HUES48 (cell line): ENCODE data around the gene ITSN1.
"Not testable (repeated sequence)": the region's sequence is repeated elsewhere in the genome, so short reads cannot be mapped to it uniquely, and the experiment has no call there.

Source experiments
- H3K27ac ChIP-seq: one replicate; pipeline ENCODE4 v1.7.0; 2013; ENCODE audit warnings: low read depth, low read length, inconsistent platforms
- H3K27me3 ChIP-seq: 2 replicates; pipeline ENCODE4 v1.6.1; 2013; ENCODE audit warnings: mild to moderate bottlenecking, low read length; ENCODE audit not compliant: control insufficient read depth, insufficient read depth
- H3K36me3 ChIP-seq: 2 replicates; pipeline ENCODE4 v1.6.1; 2013; ENCODE audit warnings: low read length; ENCODE audit not compliant: control insufficient read depth, insufficient read depth
- H3K4me1 ChIP-seq: 2 replicates; pipeline ENCODE4 v1.6.1; 2013; ENCODE audit warnings: mild to moderate bottlenecking, low read length; ENCODE audit not compliant: control insufficient read depth, insufficient read depth
- H3K4me3 ChIP-seq: 2 replicates; pipeline ENCODE4 v1.5.1; 2013; ENCODE audit warnings: mild to moderate bottlenecking, low read depth, low read length
- H3K9ac ChIP-seq: 2 replicates; pipeline ENCODE4 v1.6.1; 2013; ENCODE audit warnings: mild to moderate bottlenecking, low read depth, low read length, moderate library complexity
- H3K9me3 ChIP-seq: 2 replicates; pipeline ENCODE4 v1.6.1; 2013; ENCODE audit warnings: low read length; ENCODE audit not compliant: control insufficient read depth, insufficient read depth

ITSN1 gene

DNA sequence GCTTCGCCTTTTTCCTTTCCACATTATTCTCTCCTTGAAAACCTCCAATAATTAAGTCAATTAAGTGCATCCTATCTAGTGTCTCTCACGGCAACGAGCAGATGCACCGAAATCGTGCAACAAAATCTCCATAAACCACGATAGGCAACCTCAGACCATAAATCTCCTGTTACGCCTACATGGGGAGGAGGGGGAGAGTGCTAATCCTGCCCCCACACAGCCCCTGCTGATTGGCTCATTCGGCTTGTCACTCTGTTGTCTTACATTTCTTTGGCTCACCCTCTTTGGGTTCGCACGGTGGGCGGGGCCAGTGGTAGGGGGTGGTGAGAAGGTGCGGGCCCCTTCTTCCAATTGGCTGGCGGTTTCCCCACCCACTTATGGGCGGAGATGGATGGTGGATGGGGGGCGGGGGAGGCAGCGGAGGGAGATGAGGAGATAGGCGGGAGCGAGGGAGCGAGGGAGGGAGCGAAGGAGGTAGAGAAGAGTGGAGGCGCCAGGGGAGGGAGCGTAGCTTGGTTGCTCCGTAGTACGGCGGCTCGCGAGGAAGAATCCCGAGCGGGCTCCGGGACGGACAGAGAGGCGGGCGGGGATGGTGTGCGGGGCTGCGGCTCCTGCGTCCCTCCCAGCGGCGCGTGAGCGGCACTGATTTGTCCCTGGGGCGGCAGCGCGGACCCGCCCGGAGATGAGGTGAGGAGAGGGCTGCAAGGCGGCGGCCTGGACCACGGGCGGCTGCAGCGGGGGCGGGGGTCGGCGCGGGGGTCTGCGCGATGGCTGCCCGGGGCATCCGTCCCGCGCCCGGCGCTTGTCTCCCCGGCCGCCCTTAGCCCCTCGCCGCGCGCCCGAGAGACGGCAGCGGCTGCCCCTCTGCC, at the start of gene ITSN1:
Gene ITSN1 (plus strand): TSS at position 475 of the 869 bp plus-strand sequence. CDS start 76,328 bp downstream, outside the sequence.
- Histone ChIP-seq H3K27me3 (no peaks in the 10 kb centered on the region), H3K4me3 (peak within 1 kb of the TSS; percentile 93), H3K4me1 (peaks cover 28% of the 10 kb centered on the region)

DNA sequence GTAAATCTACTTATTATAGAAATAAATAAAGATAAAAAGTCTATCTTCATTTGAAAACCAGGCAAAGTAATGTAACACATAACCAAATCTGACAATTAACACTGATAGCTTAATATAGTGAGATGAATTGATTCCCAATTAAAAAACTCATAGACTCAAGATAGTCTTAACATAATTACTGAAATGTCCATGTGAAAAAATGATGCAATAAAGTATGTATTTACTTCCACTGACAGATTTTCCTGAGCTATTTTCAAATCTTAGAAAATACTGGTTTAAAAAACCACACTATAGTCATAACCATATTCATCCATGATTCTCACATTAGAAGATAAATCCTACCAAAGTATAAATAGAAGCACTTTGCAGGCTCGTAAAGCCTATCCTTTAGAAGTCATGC, 44.2 kb upstream of the ITSN1 start:
- peaks cover 53% of the 10 kb centered on the region for H3K36me3 ChIP-seq
- H3K9ac ChIP-seq = no peak overlapping the region
- no peaks in the 10 kb centered on the region for H3K9me3 ChIP-seq
- H3K4me1 ChIP-seq = no peaks in the 10 kb centered on the region
- no peak overlapping the region for H3K27ac ChIP-seq
- no peak overlapping the region for H3K4me3 ChIP-seq
- H3K27me3 ChIP-seq = no peaks in the 10 kb centered on the region

More for the DNA sequence above, at the start of gene ITSN1:
- peak within 1 kb of the TSS; percentile 81 for H3K9ac ChIP-seq
- no peaks in the 10 kb centered on the region for H3K36me3 ChIP-seq
- no peaks in the 10 kb centered on the region for H3K9me3 ChIP-seq
- H3K27ac ChIP-seq = peak within 1 kb of the TSS; percentile 95

DNA sequence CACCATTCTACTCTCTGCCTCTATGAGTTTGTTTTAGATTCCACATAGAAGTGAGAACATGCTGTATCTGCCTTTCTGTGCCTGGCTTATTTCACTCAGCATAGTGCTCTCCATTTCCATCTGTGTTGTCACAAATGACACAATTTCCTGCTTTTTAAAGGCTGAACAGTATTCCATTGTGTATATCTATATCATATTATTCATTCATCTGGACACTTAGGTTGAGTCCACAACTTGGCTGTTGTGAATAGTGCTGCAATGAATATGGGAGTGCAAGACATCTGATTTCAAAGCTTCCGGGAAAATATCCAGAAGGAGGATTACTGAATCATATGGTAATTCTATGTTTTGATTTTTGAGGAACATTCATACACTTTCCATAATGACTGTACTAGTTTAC, 33.7 kb upstream of the ITSN1 start:
- Histone ChIP-seq H3K4me3 (no peak overlapping the region), H3K9ac (no peak overlapping the region), H3K27ac (no peak overlapping the region), H3K36me3 (peaks cover 27% of the 10 kb centered on the region), H3K9me3 (no peaks in the 10 kb centered on the region), H3K27me3 (no peaks in the 10 kb centered on the region), H3K4me1 (no peaks in the 10 kb centered on the region)

DNA sequence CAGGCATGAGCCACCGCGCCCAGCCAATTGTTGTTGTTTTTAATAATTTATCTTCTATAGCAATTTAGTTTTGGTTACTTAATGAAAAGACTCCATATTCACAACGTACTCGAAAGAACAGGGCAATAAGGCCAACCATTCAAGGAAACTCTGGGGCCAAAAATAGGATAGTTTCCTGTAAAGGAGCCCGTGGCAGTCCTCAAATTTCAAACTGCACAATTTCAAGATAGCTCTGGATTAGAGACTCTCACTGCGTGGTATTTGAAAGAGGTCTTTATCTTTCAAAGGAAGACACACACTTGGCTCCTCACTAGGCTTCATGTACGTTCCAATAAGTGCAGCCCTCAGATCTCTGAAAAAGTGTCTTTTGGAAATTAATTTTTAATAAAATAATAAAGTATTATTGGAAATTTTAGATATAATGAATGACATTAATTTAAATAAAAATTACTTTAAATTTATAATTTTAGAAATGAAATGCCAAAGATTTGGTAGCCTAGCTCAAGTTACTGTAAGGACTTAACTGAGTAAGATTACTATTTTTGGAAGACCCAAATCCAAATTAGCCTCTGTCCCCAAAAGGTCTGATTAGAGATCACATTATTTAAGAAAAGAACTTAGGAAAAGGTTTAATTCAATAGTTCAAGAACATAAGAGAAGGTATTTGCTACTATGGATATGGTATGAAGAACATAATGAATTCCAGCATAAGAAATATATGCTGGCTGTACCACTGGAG, 31.1 kb upstream of the ITSN1 start:
- no peaks in the 10 kb centered on the region for H3K27me3 ChIP-seq
- H3K9me3 ChIP-seq = no peaks in the 10 kb centered on the region
- H3K36me3 ChIP-seq = peaks cover 25% of the 10 kb centered on the region
- H3K4me1 ChIP-seq = no peaks in the 10 kb centered on the region
- no peak overlapping the region for H3K27ac ChIP-seq
- H3K4me3 ChIP-seq = no peak overlapping the region
- no peak overlapping the region for H3K9ac ChIP-seq

DNA sequence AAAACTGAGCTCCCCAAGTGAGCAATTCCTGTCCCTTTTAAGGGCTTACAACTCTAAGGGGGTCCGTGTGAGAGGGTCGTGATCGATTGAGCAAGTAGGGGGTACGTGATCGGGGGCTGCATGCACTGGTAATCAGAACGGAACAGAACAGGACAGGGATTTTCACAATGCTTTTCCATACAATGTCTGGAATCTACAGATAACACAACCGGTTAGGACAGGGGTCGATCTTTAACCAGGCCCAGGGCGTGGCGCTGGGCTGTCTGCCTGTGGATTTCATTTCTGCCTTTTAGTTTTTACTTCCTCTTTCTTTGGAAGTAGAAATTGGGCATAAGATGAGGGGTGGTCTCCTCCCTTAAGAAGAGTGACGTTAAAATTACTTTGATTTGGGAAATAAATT, 24.7 kb upstream of the ITSN1 start:
- not testable (repeated sequence) for H3K27me3 ChIP-seq, H3K9me3 ChIP-seq, H3K27ac ChIP-seq, H3K4me3 ChIP-seq, H3K9ac ChIP-seq
- peaks cover 13% of the 10 kb centered on the region for H3K4me1 ChIP-seq
- peaks cover 21% of the 10 kb centered on the region for H3K36me3 ChIP-seq

DNA sequence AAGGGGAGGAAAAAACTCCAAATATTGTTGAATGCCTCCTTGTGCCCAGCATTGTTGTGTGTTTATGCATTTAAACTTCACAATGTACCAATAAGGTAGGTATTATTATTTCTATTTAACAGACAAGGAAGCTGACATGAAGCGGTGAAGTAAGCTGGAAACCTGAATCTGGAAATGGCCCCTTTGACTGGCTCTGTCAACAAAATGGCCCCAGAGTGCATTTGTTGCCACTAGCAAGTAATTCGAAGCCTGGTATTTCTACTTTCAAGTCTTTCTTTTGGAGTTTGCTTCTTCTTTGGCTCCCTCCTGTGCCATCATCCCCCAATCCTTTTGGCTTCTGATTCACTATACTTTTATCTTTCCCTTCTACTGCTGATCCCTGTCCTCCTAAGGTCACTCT, 23.9 kb upstream of the ITSN1 start:
- Histone ChIP-seq H3K4me3 (no peak overlapping the region), H3K36me3 (peaks cover 16% of the 10 kb centered on the region), H3K27me3 (no peaks in the 10 kb centered on the region), H3K27ac (peak overlapping the region; percentile 70), H3K9me3 (no peaks in the 10 kb centered on the region), H3K4me1 (peaks cover 15% of the 10 kb centered on the region), H3K9ac (no peak overlapping the region)

DNA sequence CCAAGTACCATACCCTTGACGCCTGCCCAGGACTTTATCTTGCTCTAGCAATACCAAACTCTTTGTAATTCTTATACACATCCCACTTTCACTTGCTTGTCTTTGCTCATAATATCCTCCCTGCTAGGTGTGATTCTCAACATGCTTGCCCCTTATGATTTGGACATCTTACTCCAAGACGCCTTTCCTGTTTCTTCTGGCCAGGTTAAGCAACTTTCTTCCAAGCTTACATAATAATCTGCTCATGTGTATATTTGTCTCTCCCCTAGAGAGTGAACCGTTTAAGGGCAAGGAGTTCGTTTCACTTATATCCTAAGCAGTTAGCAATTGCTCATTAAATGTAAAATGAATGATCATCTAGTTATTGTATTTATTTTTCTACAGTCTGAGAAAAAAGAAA, 22.6 kb upstream of the ITSN1 start:
- Histone ChIP-seq H3K4me1 (peaks cover 15% of the 10 kb centered on the region), H3K27me3 (no peaks in the 10 kb centered on the region), H3K27ac (no peak overlapping the region), H3K36me3 (peaks cover 27% of the 10 kb centered on the region), H3K9ac (no peak overlapping the region), H3K9me3 (no peaks in the 10 kb centered on the region), H3K4me3 (no peak overlapping the region)

DNA sequence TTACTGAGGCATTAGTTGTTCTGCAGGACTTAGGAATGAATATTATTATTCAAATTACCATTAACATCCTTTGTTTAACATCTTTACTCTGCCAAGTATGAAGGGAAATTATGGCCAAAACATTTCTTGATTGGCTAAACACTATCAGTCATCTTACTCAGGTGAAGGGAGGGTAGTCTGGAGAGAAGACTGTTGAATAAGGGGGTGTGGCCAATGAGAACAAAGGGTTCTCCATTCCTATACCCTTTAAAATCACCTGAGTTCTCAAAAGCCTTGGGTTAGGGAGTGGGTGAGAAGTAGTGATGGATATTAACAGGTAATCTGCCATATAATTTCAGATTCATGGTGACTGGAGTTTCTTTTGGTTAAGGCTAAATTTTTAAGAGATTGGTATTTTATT, 20.0 kb upstream of the ITSN1 start:
- peaks cover 27% of the 10 kb centered on the region for H3K36me3 ChIP-seq
- H3K27ac ChIP-seq = no peak overlapping the region
- H3K27me3 ChIP-seq = no peaks in the 10 kb centered on the region
- no peak overlapping the region for H3K4me3 ChIP-seq
- H3K4me1 ChIP-seq = peaks cover 15% of the 10 kb centered on the region
- H3K9ac ChIP-seq = no peak overlapping the region
- H3K9me3 ChIP-seq = no peaks in the 10 kb centered on the region

DNA sequence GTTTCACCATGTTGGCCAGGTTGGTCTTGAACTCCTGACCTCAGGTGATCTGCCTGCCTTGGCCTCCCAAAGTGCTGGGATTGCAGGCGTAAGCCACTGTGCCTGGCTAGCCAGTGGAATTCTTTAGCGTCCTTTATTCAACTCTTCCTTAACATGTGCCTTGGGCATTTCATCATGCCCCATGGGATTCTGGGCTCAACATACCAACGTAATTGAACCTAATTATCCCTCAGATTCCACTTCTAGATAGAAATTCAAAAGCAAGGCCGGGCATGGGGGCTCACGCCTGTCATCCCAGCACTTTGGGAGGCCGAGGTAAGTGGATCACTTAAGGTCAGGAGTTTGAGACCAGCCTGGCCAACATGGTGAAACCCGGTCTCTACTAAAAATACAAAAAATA, 16.1 kb upstream of the ITSN1 start:
- H3K27ac ChIP-seq, H3K9me3 ChIP-seq, H3K9ac ChIP-seq, H3K27me3 ChIP-seq, H3K4me3 ChIP-seq: not testable (repeated sequence)
- H3K4me1 ChIP-seq = peaks cover 12% of the 10 kb centered on the region; the same call in 1 of the 2 replicates
- peaks cover 20% of the 10 kb centered on the region for H3K36me3 ChIP-seq

DNA sequence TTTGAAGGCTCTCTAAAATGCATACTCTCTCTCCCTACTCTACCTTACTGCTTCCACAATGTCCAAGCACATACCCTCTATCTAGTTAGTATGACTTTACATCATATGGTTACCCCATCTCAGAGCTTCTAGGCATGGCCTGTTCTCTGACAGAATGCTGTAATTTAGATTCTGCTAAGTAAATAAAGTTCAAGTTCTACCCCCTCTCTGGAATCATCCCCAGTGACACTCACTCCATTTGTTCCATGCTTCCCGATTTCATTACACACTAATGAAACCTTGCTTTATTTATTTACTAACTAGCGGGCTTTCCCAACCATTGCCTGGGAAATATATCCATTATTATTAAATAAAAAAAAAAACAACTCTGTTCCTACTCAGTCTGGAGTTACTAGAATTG, 8.0 kb upstream of the ITSN1 start:
- H3K36me3 ChIP-seq = peaks cover 6% of the 10 kb centered on the region; the same call in 1 of the 2 replicates
- no peak overlapping the region for H3K9ac ChIP-seq
- H3K27ac ChIP-seq = no peak overlapping the region
- no peaks in the 10 kb centered on the region; the same call in 1 of the 2 replicates for H3K9me3 ChIP-seq
- peaks cover 3% of the 10 kb centered on the region; the same call in 1 of the 2 replicates for H3K4me1 ChIP-seq
- H3K27me3 ChIP-seq = no peaks in the 10 kb centered on the region
- H3K4me3 ChIP-seq = no peak overlapping the region
